HEK293 (cell line): ENCODE results near the gene DYDC2.

Experiments used
- CTCF ChIA-PET: fragments of 350-600 bp; formaldehyde crosslinking; extraction: SDS; loops from one replicate; lab custom pipeline; 2021; ENCODE audit warnings: antibody characterized with exemption; lab: Yijun Ruan, JAX
- POLR2A ChIA-PET: fragments of 300-600 bp; formaldehyde crosslinking; extraction: SDS; loops from one replicate; lab custom pipeline; 2020; ENCODE audit warnings: antibody characterized with exemption, inconsistent platforms; lab: Yijun Ruan, JAX
- H3K27ac ChIP-seq: fragments of 200-500 bp; sonication (Bioruptor generic); 2 replicates; pipeline ENCODE4 v1.5.1; 2014; ENCODE audit warnings: low read depth, low read length, control low read depth, inconsistent platforms; ENCODE audit errors: extremely low read depth
- H3K36me3 ChIP-seq, 2 experiments: fragments of 200-500 bp in 1 of 2; sonication (Bioruptor generic) in 1 of 2; 1 replicate in 1 of 2; 2 replicates in 1 of 2; pipeline ENCODE4 v1.5.1; 2014 to 2017; ENCODE audit warnings: inconsistent platforms in 2 of 2, low read length in 2 of 2; ENCODE audit not compliant: control insufficient read depth in 2 of 2, insufficient read depth in 1 of 2
- H3K4me1 ChIP-seq: fragments of 200-500 bp; sonication (Bioruptor generic); 2 replicates; pipeline ENCODE4 v1.5.1; 2014; ENCODE audit warnings: mild to moderate bottlenecking, low read length, inconsistent platforms; ENCODE audit not compliant: control insufficient read depth, insufficient read depth
- H3K4me3 ChIP-seq: 2 replicates; pipeline ENCODE4 v1.5.1; 2011; ENCODE audit warnings: low read depth, mild to moderate bottlenecking, control low read depth, low read length, moderate library complexity
- H3K9me3 ChIP-seq: fragments of 200-500 bp; sonication (Bioruptor generic); 2 replicates; pipeline ENCODE4 v1.5.1; 2014; ENCODE audit warnings: low read depth, low read length, inconsistent platforms; ENCODE audit not compliant: control insufficient read depth, insufficient read depth
- BCL11B ChIP-seq: fragments of 450-650 bp; formaldehyde crosslinking; IDR thresholded peaks from 2 replicates; pipeline ENCODE4 v1.5.1; 2016; ENCODE audit warnings: low read depth, missing biosample characterization, missing genetic modification characterization
- EGR2 ChIP-seq: fragments of 450-650 bp; formaldehyde crosslinking; IDR thresholded peaks from 2 replicates; pipeline ENCODE4 v1.5.1; 2016; ENCODE audit warnings: low read depth, missing biosample characterization, missing genetic modification characterization
- KLF10 ChIP-seq: fragments of 450-650 bp; IDR thresholded peaks from 2 replicates; pipeline ENCODE4 v1.5.1; 2018; ENCODE audit warnings: missing biosample characterization, mild to moderate bottlenecking, missing genetic modification characterization
- KLF8 ChIP-seq: fragments of 450-650 bp; formaldehyde crosslinking; IDR thresholded peaks from 2 replicates; pipeline ENCODE4 v1.5.1; 2016; ENCODE audit warnings: missing biosample characterization, missing genetic modification characterization
- YY2 ChIP-seq: fragments of 450-650 bp; formaldehyde crosslinking; IDR thresholded peaks from 2 replicates; pipeline ENCODE4 v1.5.1; 2016; ENCODE audit warnings: missing biosample characterization, missing genetic modification characterization
- ZBTB7A ChIP-seq: fragments of 450-650 bp; formaldehyde crosslinking; IDR thresholded peaks from 2 replicates; pipeline ENCODE4 v1.5.1; 2016; ENCODE audit warnings: low read depth, missing biosample characterization, missing genetic modification characterization
- ZBTB8A ChIP-seq: fragments of 450-650 bp; formaldehyde crosslinking; IDR thresholded peaks from 2 replicates; pipeline ENCODE4 v1.5.1; 2016; ENCODE audit warnings: missing biosample characterization, missing genetic modification characterization
- ZEB2 ChIP-seq: fragments of 450-650 bp; formaldehyde crosslinking; IDR thresholded peaks from 2 replicates; pipeline ENCODE4 v1.5.1; 2016; ENCODE audit warnings: missing biosample characterization, missing genetic modification characterization
- ZFHX2 ChIP-seq: fragments of 450-650 bp; formaldehyde crosslinking; conservative IDR thresholded peaks from 2 replicates; pipeline ENCODE4 v1.5.1; 2016; ENCODE audit warnings: missing biosample characterization, missing genetic modification characterization
- ZNF121 ChIP-seq: fragments of 450-650 bp; formaldehyde crosslinking; IDR thresholded peaks from 2 replicates; pipeline ENCODE4 v1.5.1; 2016; ENCODE audit warnings: missing biosample characterization, missing genetic modification characterization
- ZNF184 ChIP-seq: fragments of 450-650 bp; IDR thresholded peaks from 2 replicates; pipeline ENCODE4 v1.5.1; 2018; ENCODE audit warnings: missing biosample characterization, mild to moderate bottlenecking, missing genetic modification characterization
- ZNF341 ChIP-seq: fragments of 450-650 bp; formaldehyde crosslinking; IDR thresholded peaks from 2 replicates; pipeline ENCODE4; 2016; ENCODE audit warnings: low read depth, missing biosample characterization, missing genetic modification characterization
- ZNF366 ChIP-seq: fragments of 450-650 bp; formaldehyde crosslinking; conservative IDR thresholded peaks from 2 replicates; pipeline ENCODE4 v1.5.1; 2016; ENCODE audit warnings: missing biosample characterization, missing genetic modification characterization
- ZNF394 ChIP-seq: fragments of 450-650 bp; formaldehyde crosslinking; IDR thresholded peaks from 2 replicates; pipeline ENCODE4 v1.5.1; 2016; ENCODE audit warnings: missing biosample characterization, missing genetic modification characterization, mild to moderate bottlenecking, moderate library complexity, borderline replicate concordance
- ZNF426 ChIP-seq: fragments of 450-650 bp; formaldehyde crosslinking; IDR thresholded peaks from 2 replicates; pipeline ENCODE4 v1.5.1; 2017; ENCODE audit warnings: missing biosample characterization, missing genetic modification characterization, mild to moderate bottlenecking, inconsistent platforms, moderate library complexity
- ZNF48 ChIP-seq: fragments of 450-650 bp; formaldehyde crosslinking; IDR thresholded peaks from 2 replicates; pipeline ENCODE4 v1.5.1; 2016; ENCODE audit warnings: missing biosample characterization, missing genetic modification characterization
- ZNF530 ChIP-seq: fragments of 450-650 bp; formaldehyde crosslinking; IDR thresholded peaks from 2 replicates; pipeline ENCODE4 v1.5.1; 2016; ENCODE audit warnings: low read depth, missing biosample characterization, missing genetic modification characterization
- ZNF610 ChIP-seq: fragments of 450-650 bp; formaldehyde crosslinking; IDR thresholded peaks from 2 replicates; pipeline ENCODE4 v1.5.1; 2016; ENCODE audit warnings: missing biosample characterization, missing genetic modification characterization, borderline replicate concordance
- ZNF626 ChIP-seq: fragments of 450-650 bp; sonication (Bioruptor Pico); formaldehyde crosslinking; IDR thresholded peaks from 2 replicates; pipeline ENCODE4 v1.5.1; 2018; ENCODE audit warnings: missing biosample characterization, missing genetic modification characterization, inconsistent platforms
- ZNF677 ChIP-seq: fragments of 450-650 bp; IDR thresholded peaks from 2 replicates; pipeline ENCODE4 v1.5.0; 2018; ENCODE audit warnings: missing biosample characterization, mild to moderate bottlenecking, missing genetic modification characterization, moderate library complexity
- ZNF701 ChIP-seq: fragments of 450-650 bp; formaldehyde crosslinking; IDR thresholded peaks from 2 replicates; pipeline ENCODE4 v1.5.1; 2016; ENCODE audit warnings: missing biosample characterization, missing genetic modification characterization
- ZNF747 ChIP-seq: fragments of 450-650 bp; formaldehyde crosslinking; IDR thresholded peaks from 2 replicates; pipeline ENCODE4 v1.5.1; 2016; ENCODE audit warnings: missing biosample characterization, missing genetic modification characterization
- ZNF776 ChIP-seq: fragments of 450-650 bp; formaldehyde crosslinking; IDR thresholded peaks from 2 replicates; pipeline ENCODE4 v1.5.0; 2017; ENCODE audit warnings: missing biosample characterization, missing genetic modification characterization, borderline replicate concordance
- ZNF785 ChIP-seq: fragments of 450-650 bp; formaldehyde crosslinking; IDR thresholded peaks from 2 replicates; pipeline ENCODE4 v1.5.1; 2016; ENCODE audit warnings: missing biosample characterization, missing genetic modification characterization
- ZNF792 ChIP-seq: fragments of 450-650 bp; formaldehyde crosslinking; IDR thresholded peaks from 2 replicates; pipeline ENCODE4 v1.5.1; 2016; ENCODE audit warnings: missing biosample characterization, missing genetic modification characterization
- ZSCAN16 ChIP-seq: fragments of 450-650 bp; formaldehyde crosslinking; IDR thresholded peaks from 2 replicates; pipeline ENCODE4 v1.5.1; 2016; ENCODE audit warnings: missing biosample characterization, missing genetic modification characterization
- ZSCAN23 ChIP-seq: fragments of 450-650 bp; formaldehyde crosslinking; IDR thresholded peaks from 2 replicates; pipeline ENCODE4 v1.5.1; 2016; ENCODE audit warnings: missing biosample characterization, missing genetic modification characterization
- TF ChIP-seq, protein P1 (sequence below): fragments of 450-650 bp; IDR thresholded peaks from 2 replicates; pipeline ENCODE4 v1.5.1; 2018; ENCODE audit warnings: missing biosample characterization, missing genetic modification characterization
- TF ChIP-seq, protein P2 (sequence below): fragments of 450-650 bp; formaldehyde crosslinking; optimal IDR thresholded peaks from 2 replicates; pipeline ENCODE3; 2016; ENCODE audit warnings: missing biosample characterization, mild to moderate bottlenecking, missing genetic modification characterization
- TF ChIP-seq, protein P3 (sequence below): fragments of 450-650 bp; formaldehyde crosslinking; IDR thresholded peaks from 2 replicates; pipeline ENCODE4 v1.5.1; 2016; ENCODE audit warnings: missing biosample characterization, missing genetic modification characterization

Gene DYDC2

DNA sequence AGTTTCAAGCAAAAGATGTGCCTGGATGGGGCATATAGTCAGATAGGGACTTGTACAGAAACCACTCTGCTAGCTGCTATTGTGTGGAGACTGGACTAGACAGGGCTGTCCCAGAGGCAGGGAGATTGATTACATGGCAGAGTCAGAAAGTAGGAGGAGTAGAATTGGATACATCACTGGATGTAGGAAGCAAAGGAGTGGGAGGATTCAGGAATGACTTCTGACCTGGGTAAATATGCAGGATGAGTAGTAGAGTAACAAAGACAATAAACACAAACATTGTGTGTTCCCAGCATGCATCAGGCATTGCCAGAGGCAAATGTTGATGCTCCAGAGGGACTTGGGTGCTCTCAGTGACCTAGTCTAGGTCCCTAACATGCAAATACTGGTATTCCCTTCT lies 36.2 kb upstream of the DYDC2 start:
- H3K9me3 ChIP-seq, result no peaks in the 10 kb centered on the region
- TF ChIP-seq ZNF776 (tag by site-specific recombination) (no peak), ZNF747 (tag by site-specific recombination) (no peak), EGR2 (tag by site-specific recombination) (peak; percentile 90), ZFHX2 (tag by site-specific recombination) (peak; percentile 65), ZBTB8A (tag by site-specific recombination) (no peak), ZNF184 (no peak), ZBTB7A (no peak), ZNF792 (tag by site-specific recombination) (no peak), ZNF626 (tag by site-specific recombination) (no peak)
- TF ChIP-seq, protein P1, sequence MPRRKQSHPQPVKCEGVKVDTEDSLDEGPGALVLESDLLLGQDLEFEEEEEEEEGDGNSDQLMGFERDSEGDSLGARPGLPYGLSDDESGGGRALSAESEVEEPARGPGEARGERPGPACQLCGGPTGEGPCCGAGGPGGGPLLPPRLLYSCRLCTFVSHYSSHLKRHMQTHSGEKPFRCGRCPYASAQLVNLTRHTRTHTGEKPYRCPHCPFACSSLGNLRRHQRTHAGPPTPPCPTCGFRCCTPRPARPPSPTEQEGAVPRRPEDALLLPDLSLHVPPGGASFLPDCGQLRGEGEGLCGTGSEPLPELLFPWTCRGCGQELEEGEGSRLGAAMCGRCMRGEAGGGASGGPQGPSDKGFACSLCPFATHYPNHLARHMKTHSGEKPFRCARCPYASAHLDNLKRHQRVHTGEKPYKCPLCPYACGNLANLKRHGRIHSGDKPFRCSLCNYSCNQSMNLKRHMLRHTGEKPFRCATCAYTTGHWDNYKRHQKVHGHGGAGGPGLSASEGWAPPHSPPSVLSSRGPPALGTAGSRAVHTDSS (tag by site-specific recombination), result no peak
- TF ChIP-seq, protein P2, sequence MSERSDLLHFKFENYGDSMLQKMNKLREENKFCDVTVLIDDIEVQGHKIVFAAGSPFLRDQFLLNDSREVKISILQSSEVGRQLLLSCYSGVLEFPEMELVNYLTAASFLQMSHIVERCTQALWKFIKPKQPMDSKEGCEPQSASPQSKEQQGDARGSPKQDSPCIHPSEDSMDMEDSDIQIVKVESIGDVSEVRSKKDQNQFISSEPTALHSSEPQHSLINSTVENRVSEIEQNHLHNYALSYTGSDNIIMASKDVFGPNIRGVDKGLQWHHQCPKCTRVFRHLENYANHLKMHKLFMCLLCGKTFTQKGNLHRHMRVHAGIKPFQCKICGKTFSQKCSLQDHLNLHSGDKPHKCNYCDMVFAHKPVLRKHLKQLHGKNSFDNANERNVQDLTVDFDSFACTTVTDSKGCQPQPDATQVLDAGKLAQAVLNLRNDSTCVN, result no peak
- no peaks in the 10 kb centered on the region for H3K36me3 ChIP-seq
- ChIA-PET CTCF (no interaction called here), POLR2A (no interaction called here)
- no peak overlapping the region for H3K27ac ChIP-seq
- H3K4me1 ChIP-seq, result no peaks in the 10 kb centered on the region
- H3K4me3 ChIP-seq, result no peak overlapping the region

DNA sequence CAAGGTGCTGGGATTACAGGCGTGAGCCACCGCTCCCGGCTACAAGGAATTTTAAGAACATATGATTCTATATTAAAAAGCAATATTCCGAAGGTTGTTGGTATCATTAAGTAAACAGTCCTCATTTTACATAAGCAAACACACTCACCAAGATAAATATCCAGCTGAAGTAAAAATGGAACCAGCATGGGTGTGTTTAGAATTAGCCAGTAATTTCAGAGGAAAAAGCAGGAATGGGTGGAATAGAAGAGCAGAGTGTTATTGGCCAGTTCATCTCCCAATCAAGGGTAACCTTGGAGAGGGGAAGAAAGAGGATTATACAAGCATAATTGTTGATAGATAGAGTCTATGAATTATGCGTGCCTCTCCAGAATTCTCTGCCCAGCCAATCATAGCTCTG lies 35.4 kb upstream of the DYDC2 start:
- ChIA-PET POLR2A (no interaction called here), CTCF (interaction anchor here (1.0 kb wide), 1 partner anchor 57 kb away, joined by 3 read pairs; no protein-coding TSS in a partner anchor)
- TF ChIP-seq YY2 (tag by site-specific recombination) (no peak), ZNF121 (tag by site-specific recombination) (no peak), ZNF610 (tag by site-specific recombination) (no peak), ZNF48 (tag by site-specific recombination) (no peak), ZSCAN16 (tag by site-specific recombination) (no peak)
- Histone ChIP-seq H3K4me1 (no peaks in the 10 kb centered on the region), H3K4me3 (no peak overlapping the region), H3K27ac (no peak overlapping the region), H3K36me3 (no peaks in the 10 kb centered on the region), H3K9me3 (no peaks in the 10 kb centered on the region)

DNA sequence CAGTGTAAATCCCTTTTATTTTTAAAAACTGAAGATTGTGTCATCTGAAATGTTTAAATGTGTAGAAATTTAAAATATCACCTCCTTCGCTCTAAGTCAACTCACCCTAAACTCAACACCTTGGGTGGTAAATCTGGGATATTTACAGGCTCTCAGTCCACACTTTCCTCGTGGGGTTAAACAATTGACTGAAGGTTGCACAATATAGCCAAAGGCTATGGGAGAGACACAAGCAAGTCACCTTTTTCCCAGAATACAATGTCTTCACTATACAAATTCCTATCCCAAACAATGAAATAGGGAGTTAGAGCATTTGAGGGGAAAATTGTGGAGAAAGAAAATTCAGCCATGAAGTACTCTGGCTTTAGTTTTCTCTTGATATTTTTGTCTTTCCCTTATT lies 34.4 kb upstream of the DYDC2 start:
- H3K4me3 ChIP-seq, result no peak overlapping the region
- TF ChIP-seq ZNF341 (no peak), ZNF792 (tag by site-specific recombination) (no peak), ZNF530 (tag by site-specific recombination) (no peak), ZNF366 (no peak), KLF8 (tag by site-specific recombination) (no peak), ZEB2 (tag by site-specific recombination) (no peak), ZNF785 (tag by site-specific recombination) (no peak), ZNF394 (tag by site-specific recombination) (no peak), ZNF426 (no peak), ZNF677 (no peak), ZNF701 (tag by site-specific recombination) (no peak), BCL11B (tag by site-specific recombination) (no peak), KLF10 (tag by site-specific recombination) (no peak), ZSCAN23 (tag by site-specific recombination) (no peak)
- TF ChIP-seq, protein P3, sequence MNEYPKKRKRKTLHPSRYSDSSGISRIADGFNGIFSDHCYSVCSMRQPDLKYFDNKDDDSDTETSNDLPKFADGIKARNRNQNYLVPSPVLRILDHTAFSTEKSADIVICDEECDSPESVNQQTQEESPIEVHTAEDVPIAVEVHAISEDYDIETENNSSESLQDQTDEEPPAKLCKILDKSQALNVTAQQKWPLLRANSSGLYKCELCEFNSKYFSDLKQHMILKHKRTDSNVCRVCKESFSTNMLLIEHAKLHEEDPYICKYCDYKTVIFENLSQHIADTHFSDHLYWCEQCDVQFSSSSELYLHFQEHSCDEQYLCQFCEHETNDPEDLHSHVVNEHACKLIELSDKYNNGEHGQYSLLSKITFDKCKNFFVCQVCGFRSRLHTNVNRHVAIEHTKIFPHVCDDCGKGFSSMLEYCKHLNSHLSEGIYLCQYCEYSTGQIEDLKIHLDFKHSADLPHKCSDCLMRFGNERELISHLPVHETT (tag by site-specific recombination), result no peak
- POLR2A ChIA-PET, result no interaction called here
- no peaks in the 10 kb centered on the region for H3K4me1 ChIP-seq
- CTCF ChIA-PET, result interaction anchor here (0.7 to 1.0 kb wide), 2 partner anchors 56 to 171 kb away, joined by 3 read pairs; no protein-coding TSS in a partner anchor
- H3K9me3 ChIP-seq, result no peaks in the 10 kb centered on the region
- H3K27ac ChIP-seq, result no peak overlapping the region
- no peaks in the 10 kb centered on the region for H3K36me3 ChIP-seq
